ENCODE results near the gene ATP8A2.
"Not testable (repeated sequence)": the region's sequence is repeated elsewhere in the genome, so short reads cannot be mapped to it uniquely, and the experiment has no call there.

The ATP8A2 gene

GRCh38 chr13:25538276-25538675 lies 166.5 kb downstream of the ATP8A2 start:
- DNase-seq (ENCODE audit: low read depth in 1 of 2, low spot score in 1 of 2): no peak

GRCh38 chr13:25541434-25542123 lies 169.8 kb downstream of the ATP8A2 start:
- DNase-seq (ENCODE audit: low read depth in 1 of 2, low spot score in 1 of 2): no peak

GRCh38 chr13:25548991-25549390 lies 177.2 kb downstream of the ATP8A2 start:
- not testable (repeated sequence) for DNase-seq (ENCODE audit: low read depth in 1 of 2, low spot score in 1 of 2)

GRCh38 chr13:25561812-25562211 lies 190.0 kb downstream of the ATP8A2 start:
- DNase-seq (ENCODE audit: low read depth in 1 of 2, low spot score in 1 of 2): no peak

GRCh38 chr13:25570185-25570584 lies 198.4 kb downstream of the ATP8A2 start:
- no peak for DNase-seq (ENCODE audit: low read depth in 1 of 2, low spot score in 1 of 2)

GRCh38 chr13:25571237-25571636 lies 199.5 kb downstream of the ATP8A2 start:
- DNase-seq (ENCODE audit: low read depth in 1 of 2, low spot score in 1 of 2): no peak

- DNase-seq (ENCODE audit: low read depth in 1 of 2, low spot score in 1 of 2): not testable (repeated sequence)
Observed at GRCh38 chr13:25572171-25572570, 200.4 kb downstream of the ATP8A2 start.

- DNase-seq (ENCODE audit: low read depth in 1 of 2, low spot score in 1 of 2): peak; percentile 41 to 75
Observed at GRCh38 chr13:25574437-25575411, 202.9 kb downstream of the ATP8A2 start.

GRCh38 chr13:25575562-25575961 lies 203.8 kb downstream of the ATP8A2 start:
- no peak for DNase-seq (ENCODE audit: low read depth in 1 of 2, low spot score in 1 of 2)

GRCh38 chr13:25578526-25578925 lies 206.8 kb downstream of the ATP8A2 start:
- DNase-seq (ENCODE audit: low read depth in 1 of 2, low spot score in 1 of 2): no peak

- no peak for DNase-seq (ENCODE audit: low read depth in 1 of 2, low spot score in 1 of 2)
Observed at GRCh38 chr13:25579221-25579620, 207.4 kb downstream of the ATP8A2 start.

- DNase-seq (ENCODE audit: low read depth in 1 of 2, low spot score in 1 of 2): no peak
Observed at GRCh38 chr13:25581351-25581750, 209.6 kb downstream of the ATP8A2 start.

- DNase-seq (ENCODE audit: low read depth in 1 of 2, low spot score in 1 of 2): no peak
Observed at GRCh38 chr13:25584087-25584486, 212.3 kb downstream of the ATP8A2 start.

GRCh38 chr13:25585000-25585399 lies 213.2 kb downstream of the ATP8A2 start:
- no peak for DNase-seq (ENCODE audit: low read depth in 1 of 2, low spot score in 1 of 2)

- no peak for DNase-seq (ENCODE audit: low read depth in 1 of 2, low spot score in 1 of 2)
Observed at GRCh38 chr13:25587326-25587980, 215.7 kb downstream of the ATP8A2 start.

GRCh38 chr13:25588336-25589060 lies 216.7 kb downstream of the ATP8A2 start:
- DNase-seq (ENCODE audit: low read depth in 1 of 2, low spot score in 1 of 2): no peak

GRCh38 chr13:25598421-25598820 lies 226.6 kb downstream of the ATP8A2 start:
- no peak for DNase-seq (ENCODE audit: low read depth in 1 of 2, low spot score in 1 of 2)

- DNase-seq (ENCODE audit: low read depth in 1 of 2, low spot score in 1 of 2): no peak
Observed at GRCh38 chr13:25602176-25602575, 230.4 kb downstream of the ATP8A2 start.

- no peak for DNase-seq (ENCODE audit: low read depth in 1 of 2, low spot score in 1 of 2)
Observed at GRCh38 chr13:25604106-25604505, 232.3 kb downstream of the ATP8A2 start.

GRCh38 chr13:25607096-25607495 lies 235.3 kb downstream of the ATP8A2 start:
- DNase-seq (ENCODE audit: low read depth in 1 of 2, low spot score in 1 of 2): no peak

GRCh38 chr13:25608181-25608580 lies 236.4 kb downstream of the ATP8A2 start:
- DNase-seq (ENCODE audit: low read depth in 1 of 2, low spot score in 1 of 2): no peak

All from activated CD4-positive, alpha-beta T cell treated with anti-CD3 and anti-CD28 coated beads, Interleukin-2, amount 50 U/mL, for 24 hours (primary cell).